RWPE1 (cell line): ENCODE results near the gene UGT1A6.

Experiments
- CTCF ChIA-PET: fragments of 350-600 bp; sonication (Branson Sonifier 250); formaldehyde crosslinking; extraction: SDS; loops from one replicate; lab custom pipeline; 2021; lab: Yijun Ruan, JAX
- POLR2A ChIA-PET: fragments of 400-600 bp; formaldehyde crosslinking; extraction: SDS; loops from one replicate; lab custom pipeline; 2020; ENCODE audit warnings: antibody characterized with exemption; ENCODE audit not compliant: low non-redundant PET; lab: Yijun Ruan, JAX
- DNase-seq: peaks from one replicate; pipeline ENCODE4 v3.0.0; 2012; ENCODE audit warnings: low spot score
- H3K27ac ChIP-seq: fragments of 450-650 bp; 2 replicates; pipeline ENCODE4 v1.5.1; 2017
- CTCF ChIP-seq: fragments of 450-650 bp; conservative IDR thresholded peaks from 2 replicates; pipeline ENCODE4 v1.5.1; 2017; ENCODE audit warnings: low read depth, mild to moderate bottlenecking

UGT1A6 gene

GRCh38 chr2:233656443-233656842, 36.2 kb upstream of the UGT1A6 start:
- ChIA-PET POLR2A (no interaction called here), CTCF (no interaction called here)
- TF ChIP-seq CTCF, result no peak
- DNase-seq, result no peak
- no peak overlapping the region for H3K27ac ChIP-seq

DNA sequence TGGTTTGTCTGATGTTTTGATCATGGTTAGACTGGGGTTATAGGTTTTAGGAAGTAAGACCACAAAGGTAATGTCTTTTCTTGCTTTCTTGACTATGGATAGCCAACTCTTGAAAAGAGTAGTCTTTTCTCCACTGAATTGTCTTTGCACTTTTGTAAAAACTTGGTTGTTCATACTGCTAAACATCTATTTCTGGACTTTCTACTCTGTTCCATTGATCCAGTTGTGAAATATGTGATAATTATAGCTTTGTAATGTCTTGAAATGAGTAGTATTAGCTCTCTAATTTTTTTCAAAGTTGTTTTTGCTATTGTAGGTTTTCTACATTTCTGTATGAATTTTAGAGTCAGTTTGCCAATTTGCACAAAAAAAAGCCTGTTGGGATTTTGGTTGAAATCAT, 34.1 kb upstream of the UGT1A6 start:
- no peak for DNase-seq
- H3K27ac ChIP-seq, result no peak overlapping the region
- TF ChIP-seq CTCF, result no peak
- CTCF ChIA-PET, result no interaction called here
- POLR2A ChIA-PET, result no interaction called here

DNA sequence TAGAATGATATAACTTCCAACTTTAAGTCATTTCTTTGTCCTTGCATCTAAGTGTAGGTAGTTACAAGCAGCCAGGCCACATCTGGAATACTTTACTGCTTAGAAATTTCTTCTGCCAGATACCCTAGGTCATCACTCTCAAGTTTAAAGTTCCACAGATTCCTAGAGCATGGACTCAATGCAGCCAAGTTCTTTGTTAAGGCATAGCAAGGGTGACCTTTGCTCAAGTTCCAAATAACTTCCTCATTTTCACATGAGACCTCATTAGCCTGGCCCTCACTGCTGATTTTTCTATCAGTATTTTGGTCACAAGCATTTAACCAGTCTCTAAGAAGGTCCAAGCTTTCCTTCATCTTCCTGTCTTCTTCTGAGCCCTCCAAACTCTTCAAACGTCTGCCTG, 28.8 kb upstream of the UGT1A6 start:
- no peak for TF ChIP-seq CTCF
- no peak for DNase-seq
- ChIA-PET CTCF (interaction anchor here (0.6 kb wide), 1 partner anchor 167 kb away, joined by 3 read pairs; no protein-coding TSS in a partner anchor), POLR2A (no interaction called here)
- no peak overlapping the region for H3K27ac ChIP-seq

GRCh38 chr2:233668605-233669260, 24.0 kb upstream of the UGT1A6 start:
- no peak for DNase-seq
- POLR2A ChIA-PET, result no interaction called here
- no peak for TF ChIP-seq CTCF
- H3K27ac ChIP-seq, result no peak overlapping the region
- CTCF ChIA-PET, result no interaction called here

DNA sequence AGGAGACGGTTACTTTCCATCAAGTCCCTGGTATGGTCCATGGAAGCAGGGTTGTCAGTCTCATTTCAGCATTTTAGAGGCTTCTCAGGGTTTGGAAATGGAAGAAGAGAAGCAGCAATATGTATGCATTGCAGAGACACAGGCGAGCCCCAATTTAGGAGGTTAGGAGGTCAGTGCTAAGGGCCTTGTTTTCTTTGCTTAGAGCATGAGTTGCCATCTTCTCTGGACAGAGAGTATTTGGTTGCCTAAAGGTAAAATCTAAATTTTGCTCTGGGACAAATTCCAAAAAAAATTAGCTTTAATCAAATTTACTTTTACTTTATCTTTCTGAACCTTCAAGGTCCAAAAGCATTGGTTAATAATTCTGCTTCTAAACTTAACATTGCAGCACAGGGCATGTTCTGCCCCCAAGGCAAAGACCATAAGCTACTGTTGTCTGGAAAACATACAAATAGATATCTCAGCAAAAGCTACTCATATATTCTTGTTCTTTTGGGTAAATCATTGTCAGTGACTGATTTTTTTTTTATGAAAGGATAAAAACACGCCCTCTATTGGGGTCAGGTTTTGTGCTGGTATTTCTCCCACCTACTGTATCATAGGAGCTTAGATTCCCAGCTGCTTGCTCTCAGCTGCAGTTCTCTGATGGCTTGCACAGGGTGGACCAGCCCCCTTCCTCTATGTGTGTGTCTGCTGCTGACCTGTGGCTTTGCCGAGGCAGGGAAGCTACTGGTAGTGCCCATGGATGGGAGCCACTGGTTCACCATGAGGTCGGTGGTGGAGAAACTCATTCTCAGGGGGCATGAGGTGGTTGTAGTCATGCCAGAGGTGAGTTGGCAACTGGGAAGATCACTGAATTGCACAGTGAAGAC, 21.2 kb upstream of the UGT1A6 start, which contains the start of gene UGT1A9:
Gene UGT1A9 (plus strand): TSS at position 609 of the 872 bp plus-strand sequence. CDS start 37 bp downstream, at position 646.
- TF ChIP-seq CTCF, result no peak
- ChIA-PET POLR2A (no interaction called here), CTCF (no interaction called here)
- H3K27ac ChIP-seq, result no peak within 1 kb of the TSS
- no peak for DNase-seq

DNA sequence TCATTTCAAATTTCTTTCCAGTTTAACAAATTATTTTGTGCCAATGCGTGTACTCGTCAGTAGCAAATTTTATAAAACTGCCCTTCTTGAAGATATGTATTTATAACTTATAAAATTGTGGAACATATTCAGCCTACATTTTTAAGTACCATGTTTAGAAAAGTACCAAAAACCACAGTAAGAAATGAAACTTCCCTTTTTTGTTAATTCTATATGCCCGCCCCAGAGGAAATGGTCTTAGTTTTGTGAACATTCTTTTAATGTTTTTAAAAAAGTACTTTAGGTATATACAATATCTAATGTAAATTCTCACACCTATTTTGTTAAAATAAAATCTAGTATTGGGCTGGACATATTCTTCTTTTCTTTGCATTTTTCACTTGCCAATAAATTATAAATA, 19.8 kb upstream of the UGT1A6 start:
- CTCF ChIA-PET, result no interaction called here
- DNase-seq, result no peak
- POLR2A ChIA-PET, result no interaction called here
- no peak for TF ChIP-seq CTCF
- H3K27ac ChIP-seq, result no peak overlapping the region
